Stimulated activated CD4-positive, alpha-beta T cell treated with anti-CD3 and anti-CD28 coated beads, Interleukin-15, amount 100 ng/mL, for 48 hours (primary cell): ENCODE results near the gene RBBP5.

Source experiments
- DNase-seq, 2 donors: peaks; one replicate each; pipeline ENCODE4 v3.0.0-alpha.2; 2020; ENCODE audit warnings: low read depth in 2 of 2

Gene RBBP5

DNA sequence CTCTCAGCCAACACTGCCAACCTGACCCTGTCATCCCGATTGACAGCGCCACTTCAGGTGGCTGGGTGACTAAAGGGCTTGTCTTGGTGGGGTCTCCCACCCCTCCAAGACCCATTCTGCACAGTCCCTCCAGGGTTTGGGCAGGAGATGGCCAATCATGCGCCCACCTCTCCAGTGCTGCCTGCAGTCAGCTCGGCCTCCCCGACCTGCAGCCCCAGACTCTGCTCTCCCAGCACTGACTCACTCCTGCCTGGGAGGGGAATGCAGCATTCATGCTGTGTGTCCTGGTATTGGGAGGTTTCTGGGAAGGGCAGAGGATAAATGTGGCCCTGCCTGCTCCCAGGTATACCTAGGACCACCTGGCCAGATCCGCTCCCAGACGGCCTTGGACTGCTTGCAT, 47.3 kb downstream of the RBBP5 start:
- DNase-seq = no peak

DNA sequence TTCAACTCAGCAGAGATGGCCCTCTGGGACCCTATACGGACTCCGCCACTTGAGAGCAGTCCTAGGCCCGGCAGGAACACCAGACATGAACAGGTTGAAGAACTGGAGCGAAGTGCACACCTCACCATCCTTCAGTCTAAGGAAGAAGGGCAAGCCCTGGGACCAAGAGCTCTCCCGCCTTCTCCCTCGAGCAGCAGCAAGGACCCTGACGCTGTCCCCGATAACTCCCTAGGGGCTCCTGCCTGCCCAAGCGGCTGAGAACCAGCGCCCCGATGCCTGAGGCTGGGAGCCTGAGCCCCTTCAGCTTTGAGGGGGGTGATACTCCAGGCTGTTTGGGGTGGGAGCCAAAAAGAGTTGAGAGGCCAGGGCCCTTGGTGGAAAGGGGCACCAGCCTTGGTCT, 47.7 kb downstream of the RBBP5 start:
- no peak for DNase-seq

DNA sequence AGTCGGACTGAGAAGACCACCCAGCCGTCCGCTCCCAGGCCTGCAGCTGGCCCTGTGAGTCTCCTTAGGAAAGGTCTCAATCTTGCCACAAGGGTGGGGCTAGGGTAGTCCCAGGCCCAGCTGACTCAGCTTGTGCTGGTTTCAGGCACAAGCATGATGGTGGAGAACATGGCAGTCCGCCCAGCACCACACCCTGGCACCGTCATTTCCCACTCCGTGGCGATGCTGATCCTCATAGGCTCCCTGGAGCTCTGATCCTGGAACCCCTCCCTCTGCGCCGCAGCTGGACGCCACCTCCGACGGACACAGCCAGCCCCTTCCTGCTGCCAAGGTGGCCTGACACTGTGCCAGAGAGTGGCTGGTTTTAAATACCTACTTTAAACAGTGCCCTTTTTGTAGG, 48.3 kb downstream of the RBBP5 start:
- DNase-seq = no peak

DNA sequence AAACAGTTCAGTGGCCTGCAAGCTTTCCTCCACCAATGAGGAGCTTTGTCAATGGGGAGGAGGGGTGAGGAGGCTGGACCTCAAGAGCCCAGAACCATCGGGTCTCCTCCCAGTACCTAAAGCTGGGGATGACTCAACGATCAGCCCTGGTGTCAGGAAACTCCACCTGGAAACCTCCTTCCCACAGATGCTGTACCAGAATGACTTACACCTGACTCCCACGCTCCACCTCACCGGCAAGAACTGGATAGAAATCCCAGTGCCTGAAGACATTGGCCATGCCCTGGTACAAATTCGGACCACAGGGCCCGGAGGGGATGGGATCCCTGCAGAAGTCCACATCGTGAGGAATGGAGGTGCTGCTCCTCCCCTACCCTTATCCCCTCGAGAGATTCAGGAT, 48.9 kb downstream of the RBBP5 start:
- DNase-seq = no peak

DNA sequence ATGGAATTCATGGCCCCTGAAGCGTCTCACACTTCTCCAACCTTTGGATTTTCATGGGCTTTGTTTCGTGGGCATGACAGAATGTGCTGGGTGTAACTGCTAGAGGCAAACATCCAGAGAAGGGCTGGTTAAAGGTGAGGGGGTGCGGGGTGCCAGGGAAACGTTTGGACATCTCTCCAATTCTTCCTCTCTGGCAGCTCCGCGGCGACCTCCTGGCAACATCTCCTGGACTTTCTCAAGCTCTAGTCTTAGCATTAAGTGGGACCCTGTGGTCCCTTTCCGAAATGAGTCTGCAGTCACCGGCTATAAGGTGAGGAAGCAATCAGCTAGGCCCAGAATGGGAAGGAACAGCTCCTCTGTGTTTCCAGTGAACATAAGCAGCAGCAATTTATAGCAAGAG, 49.5 kb downstream of the RBBP5 start:
- DNase-seq = no peak

DNA sequence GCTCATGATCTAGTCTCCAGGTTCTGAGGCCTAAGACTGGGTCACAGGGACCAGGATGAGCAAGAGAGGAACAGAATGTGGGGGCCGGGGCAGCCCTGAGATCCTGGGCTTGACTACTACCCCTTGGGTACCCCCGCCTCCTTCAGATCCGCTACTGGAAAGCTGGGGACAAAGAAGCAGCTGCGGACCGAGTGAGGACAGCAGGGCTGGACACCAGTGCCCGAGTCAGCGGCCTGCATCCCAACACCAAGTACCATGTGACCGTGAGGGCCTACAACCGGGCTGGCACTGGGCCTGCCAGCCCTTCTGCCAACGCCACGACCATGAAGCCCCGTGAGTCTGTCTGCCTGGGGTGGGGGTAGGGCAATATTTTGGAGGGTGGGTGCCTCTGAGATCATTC, 50.0 kb downstream of the RBBP5 start:
- DNase-seq = no peak

DNA sequence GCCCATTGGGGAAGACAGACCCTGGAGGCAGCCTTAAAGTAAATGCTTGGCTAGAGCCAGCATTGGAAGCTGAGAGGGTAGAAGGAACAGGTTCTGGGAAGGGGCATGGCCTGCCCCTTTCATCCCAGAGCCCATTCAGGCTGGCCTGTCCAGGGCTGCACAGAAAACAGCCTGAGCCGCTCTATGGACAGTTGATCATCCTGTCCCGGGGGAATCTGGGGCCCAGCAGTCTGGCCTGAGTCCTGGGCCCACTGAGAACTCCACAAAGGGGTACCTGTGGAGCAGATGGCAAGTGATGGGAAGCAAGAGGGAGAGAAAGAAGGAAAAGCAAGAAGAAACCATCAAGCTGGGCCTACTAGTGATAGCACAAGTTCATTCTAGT, 50.8 kb downstream of the RBBP5 start:
- no peak for DNase-seq

DNA sequence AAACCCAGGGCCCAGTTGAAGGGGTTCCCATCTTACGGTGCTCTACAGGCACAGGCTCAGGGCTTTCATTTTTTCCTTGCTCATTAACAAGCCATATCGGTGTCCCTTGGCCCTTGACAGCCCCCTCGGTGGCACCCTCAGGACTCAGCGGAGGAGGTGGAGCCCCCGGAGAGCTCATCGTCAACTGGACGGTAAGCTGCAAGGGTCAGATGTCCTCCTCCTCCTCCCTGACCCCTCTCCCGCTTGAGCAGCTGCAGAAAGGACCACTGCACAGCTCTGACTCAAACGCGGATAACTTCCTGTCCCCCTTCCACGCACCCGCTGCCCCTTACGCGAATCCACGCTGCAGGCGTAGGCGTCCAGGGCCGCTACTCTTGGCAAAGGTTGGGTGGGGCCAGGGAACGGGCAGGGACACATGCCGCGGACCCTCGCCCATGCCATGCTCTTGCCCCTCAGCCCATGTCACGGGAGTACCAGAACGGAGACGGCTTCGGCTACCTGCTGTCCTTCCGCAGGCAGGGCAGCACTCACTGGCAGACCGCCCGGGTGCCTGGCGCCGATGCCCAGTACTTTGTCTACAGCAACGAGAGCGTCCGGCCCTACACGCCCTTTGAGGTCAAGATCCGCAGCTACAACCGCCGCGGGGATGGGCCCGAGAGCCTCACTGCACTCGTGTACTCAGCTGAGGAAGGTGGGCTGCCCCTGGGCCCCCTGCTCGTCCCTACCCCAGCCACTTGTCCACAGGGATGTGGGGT, 52.2 kb downstream of the RBBP5 start:
- no peak for DNase-seq

DNA sequence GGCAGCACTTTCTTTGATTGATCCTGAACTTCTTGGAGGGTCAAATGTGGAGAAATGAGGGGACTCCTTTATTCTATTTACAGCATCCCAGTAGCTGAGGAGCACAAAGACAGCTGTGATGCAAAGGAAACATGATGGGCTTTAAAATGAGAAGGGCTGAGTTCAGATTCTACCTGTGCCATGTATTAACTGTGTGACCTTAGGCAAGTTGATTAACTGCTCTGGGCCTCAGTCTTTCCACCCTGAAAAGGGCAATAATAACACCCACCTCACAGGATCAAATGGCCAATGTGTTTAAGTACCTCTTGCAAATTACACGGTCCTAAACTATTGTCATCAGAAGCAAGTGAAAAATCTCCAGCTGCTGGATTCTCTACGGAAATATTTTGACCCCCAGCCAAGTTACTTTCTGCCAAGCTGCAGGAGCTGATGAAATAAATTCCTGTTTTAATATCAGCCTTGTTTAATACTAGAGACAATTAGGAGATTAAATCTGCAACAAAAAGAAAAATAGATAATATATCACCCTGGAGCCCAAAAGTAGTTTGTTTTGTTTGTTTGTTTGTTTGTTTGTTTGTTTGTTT, 53.2 kb downstream of the RBBP5 start:
- DNase-seq = no peak

DNA sequence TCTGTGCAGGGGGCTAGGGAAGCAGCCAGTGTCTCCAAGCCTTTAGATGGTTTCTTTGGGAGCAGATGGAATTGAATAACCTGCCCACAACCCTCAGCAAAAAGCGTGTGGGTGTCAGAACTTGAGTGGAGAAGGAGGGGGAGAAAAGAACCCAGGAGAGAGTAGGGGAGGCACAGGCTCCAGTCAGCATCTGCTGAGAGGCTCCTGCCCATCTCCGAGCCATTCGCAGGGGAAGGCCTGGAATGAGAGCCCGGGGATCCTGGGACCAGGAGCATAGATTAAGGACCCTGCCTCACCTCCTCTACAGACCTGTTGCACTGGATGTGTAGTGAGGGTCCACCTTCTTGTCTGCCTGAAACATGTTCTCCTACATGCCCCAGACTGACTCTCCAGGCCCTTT, 53.8 kb downstream of the RBBP5 start:
- DNase-seq = no peak

DNA sequence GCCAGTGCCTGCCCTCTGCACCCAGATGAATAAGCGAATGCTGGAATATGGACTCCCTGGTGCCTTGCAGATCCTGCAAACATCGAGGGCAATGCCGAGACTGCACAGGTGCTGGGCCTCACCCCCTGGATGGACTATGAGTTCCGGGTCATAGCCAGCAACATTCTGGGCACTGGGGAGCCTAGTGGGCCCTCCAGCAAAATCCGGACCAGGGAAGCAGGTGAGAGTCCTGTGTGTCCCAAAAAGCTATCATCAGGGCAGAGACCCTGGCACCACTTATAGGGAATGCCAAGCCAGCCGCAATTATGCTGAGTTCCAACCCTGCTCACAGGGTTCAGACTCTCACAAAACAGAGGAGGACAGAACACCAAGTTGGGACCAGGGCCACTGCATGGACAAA, 54.7 kb downstream of the RBBP5 start:
- DNase-seq = no peak

DNA sequence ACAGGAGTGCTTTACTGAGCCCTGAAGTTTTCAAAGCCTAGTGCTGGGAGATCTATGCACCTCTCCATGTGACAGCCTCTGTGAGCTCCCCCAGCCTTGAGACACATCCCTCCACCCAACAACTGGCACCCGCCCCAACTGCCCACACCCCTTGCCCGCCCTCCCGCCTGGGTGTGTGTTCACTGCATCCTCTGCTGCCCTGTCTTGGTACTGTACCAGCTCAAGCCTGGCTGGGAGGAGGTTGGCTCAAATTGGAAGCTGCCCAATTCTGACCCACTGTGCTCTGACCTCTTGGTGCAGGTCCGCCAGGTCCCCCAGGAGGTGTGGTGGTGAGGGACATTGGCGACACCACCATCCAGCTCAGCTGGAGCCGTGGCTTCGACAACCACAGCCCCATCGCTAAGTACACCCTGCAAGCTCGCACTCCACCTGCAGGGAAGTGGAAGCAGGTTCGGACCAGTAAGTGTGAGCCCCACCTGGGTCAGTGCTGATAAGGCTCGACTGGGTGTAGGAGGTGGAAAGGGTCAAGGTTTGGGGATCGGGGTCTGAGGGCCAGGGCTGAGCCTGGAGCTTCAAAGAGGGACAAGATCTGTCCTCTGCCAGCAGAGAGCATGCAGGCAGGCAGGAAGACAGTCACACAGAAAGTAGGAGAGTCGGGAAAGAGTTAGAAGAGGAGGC, 55.5 kb downstream of the RBBP5 start:
- no peak for DNase-seq

DNA sequence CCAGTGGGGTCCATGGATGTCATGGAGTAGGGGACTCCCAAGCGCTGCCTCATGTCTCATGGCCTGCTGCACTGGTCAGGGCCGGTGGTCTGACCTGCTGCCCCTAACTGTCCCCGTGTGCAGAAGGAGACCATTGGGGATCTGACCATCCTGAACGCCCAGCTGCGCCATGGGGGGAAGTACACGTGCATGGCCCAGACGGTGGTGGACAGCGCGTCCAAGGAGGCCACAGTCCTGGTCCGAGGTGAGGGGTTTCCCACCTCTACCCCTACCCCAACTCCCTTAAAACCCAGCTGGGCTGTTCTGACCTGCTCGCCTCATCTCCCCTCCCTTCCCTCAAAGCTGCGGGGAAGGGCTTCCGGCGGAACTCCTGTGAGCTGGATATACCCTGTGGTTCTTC, 56.1 kb downstream of the RBBP5 start:
- DNase-seq = no peak

DNA sequence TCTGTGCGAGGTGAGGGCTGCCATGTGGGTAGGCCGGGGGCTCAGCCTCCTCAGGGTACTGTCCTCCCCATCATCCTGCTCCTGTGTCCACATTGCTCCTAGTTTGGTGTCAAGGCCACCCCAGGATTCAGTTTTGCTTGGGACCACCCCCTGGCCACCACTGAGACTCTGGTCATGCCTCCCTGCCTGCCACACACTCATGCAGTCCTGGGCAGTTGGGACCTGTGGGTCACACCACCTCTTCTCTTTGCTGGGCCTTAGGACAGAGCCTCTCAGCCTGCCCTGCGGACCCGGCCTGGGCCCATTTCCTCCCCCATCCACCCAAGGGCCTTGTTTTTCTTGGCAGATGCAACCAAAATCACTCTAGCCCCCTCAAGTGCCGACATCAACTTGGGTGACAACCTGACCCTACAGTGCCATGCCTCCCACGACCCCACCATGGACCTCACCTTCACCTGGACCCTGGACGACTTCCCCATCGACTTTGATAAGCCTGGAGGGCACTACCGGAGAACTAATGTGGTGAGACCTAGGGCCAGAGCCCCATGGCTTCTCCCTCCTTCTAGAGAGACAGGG, 56.9 kb downstream of the RBBP5 start:
- DNase-seq = no peak

DNA sequence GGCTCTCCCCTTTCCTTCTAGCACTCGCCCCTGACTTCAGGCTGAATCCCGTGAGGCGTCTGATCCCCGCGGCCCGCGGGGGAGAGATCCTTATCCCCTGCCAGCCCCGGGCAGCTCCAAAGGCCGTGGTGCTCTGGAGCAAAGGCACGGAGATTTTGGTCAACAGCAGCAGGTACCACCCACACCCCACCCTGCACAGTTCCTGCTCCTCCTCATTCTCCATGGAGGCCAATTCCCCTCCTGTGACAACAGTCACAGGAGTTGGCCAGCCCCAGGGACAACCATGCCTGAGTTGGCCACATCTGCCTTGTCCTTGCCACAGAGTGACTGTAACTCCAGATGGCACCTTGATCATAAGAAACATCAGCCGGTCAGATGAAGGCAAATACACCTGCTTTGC, 57.5 kb downstream of the RBBP5 start:
- DNase-seq = no peak

DNA sequence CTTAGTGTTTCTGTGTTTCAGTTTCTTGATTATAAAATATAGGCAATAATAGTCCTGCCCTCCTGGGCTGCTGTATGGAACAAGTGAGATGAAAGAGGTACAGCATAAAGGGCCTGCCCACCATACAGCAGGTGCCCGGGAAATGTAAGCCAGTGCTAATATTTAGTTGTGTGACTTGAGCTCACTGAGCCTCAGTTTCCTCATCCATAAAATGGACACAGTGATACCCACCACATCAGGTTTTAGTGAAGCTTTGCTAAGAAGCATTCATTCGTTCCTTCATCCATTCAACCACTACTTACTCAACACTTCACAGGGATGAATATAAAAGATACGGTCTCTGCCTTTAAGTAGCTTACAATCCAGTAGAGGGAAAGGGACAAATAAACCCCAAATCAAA, 58.9 kb downstream of the RBBP5 start:
- DNase-seq = no peak

DNA sequence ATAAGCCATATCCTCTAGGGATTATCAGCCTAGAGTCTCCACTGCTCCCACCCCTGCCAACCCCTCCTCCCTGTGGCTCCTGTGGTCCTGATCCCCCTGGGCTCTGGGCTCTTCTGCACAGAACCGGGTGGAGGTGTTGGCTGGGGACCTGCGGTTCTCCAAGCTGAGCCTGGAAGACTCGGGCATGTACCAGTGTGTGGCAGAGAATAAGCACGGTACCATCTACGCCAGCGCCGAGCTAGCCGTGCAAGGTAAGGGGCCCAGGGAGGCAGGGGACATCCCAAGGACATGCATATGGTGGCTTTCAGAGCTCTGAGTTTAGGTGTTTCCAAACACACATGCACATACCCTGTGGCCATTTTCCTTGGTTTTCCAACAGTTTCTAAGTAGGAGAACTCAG, 59.5 kb downstream of the RBBP5 start:
- no peak for DNase-seq

DNA sequence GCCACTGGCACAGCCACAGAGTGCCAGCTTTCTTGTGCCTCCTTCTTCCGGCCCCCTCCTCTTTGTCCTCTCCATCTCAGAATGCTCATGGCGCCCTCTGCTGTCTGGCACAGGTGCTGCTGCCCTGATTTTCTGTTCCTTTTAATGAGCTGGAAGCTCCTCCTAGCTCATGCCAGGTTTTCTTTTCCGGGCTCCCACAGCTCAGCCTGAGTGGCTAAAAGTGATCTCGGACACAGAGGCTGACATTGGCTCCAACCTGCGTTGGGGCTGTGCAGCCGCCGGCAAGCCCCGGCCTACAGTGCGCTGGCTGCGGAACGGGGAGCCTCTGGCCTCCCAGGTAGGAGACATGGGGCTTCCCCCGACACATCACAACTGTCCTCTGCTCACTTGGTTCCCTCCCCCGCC, 60.1 kb downstream of the RBBP5 start:
- peak; percentile 41 to 71 for DNase-seq

DNA sequence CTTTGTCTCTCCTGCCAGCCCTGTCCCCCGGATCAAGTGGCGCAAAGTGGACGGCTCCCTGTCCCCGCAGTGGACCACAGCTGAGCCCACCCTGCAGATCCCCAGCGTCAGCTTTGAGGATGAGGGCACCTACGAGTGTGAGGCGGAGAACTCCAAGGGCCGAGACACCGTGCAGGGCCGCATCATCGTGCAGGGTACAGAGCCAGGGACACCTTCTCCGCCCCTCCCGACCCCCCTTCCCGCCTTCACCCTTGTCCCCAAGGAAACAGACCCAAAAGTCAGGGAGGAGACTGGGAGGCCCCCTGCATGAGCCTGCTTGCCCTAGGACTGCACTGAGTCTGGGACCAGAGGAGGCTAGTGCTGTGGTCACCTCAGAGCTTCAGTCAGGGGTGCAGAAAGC, 60.6 kb downstream of the RBBP5 start:
- DNase-seq = no peak

DNA sequence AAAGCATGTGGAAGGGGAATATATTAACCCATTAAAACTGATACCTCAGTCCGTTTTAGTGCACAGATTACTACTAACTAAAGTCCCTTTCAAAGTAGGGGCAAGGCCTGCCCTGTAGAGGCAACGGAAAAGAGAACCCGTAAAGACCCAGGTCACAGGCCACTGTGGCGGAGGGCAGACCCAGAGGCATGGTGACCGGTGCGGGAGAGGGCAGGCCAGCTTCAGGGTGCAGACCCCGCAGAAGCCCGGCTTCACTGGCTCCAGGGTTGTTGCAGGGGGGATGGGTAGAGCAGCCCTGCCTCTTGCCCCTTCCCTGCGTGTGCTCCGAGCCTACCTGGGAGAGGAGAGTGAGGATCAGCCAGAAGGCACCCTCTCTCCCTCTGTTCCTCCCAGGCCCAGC, 61.0 kb downstream of the RBBP5 start:
- DNase-seq = no peak

DNA sequence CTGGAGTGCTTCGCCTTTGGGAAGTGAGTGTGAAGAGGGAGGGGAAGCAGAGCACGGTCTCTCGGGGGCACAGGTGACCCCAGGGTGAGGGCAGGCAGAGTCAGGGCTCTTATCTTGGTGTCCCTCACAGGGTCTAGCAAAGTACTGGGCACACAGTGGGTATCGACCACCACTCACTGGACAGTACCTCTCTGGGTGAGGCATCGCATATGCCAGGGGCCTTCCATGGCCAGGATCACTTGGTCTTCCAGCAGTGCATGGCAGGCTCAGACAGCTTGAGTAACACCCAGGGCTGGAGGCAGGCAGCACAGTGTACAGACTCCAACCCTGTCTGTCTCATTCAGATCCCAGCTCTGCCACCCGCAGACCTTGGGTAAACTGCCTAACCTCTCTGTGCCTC, 62.1 kb downstream of the RBBP5 start:
- DNase-seq = no peak

DNA sequence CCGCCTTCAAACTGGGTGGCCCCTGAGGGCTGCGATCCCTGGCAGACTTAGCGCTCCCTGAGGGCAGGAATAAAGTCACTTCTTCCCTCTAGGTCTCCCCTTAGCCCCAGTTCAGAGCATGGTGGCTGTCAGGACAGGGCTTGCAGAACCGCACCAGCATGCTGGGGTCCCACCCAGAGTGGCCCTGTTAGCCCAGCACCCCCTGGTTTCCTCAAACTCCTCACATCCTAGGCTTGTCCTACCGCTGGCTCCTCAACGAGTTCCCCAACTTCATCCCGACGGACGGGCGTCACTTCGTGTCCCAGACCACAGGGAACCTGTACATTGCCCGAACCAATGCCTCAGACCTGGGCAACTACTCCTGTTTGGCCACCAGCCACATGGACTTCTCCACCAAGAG, 62.9 kb downstream of the RBBP5 start:
- DNase-seq = no peak
